Measurements from ENCODE around the gene KCTD1. TPM values are rescaled to one million over a fixed set of nuclear protein-coding genes. Genes with fewer than 3 reads are reported as not detected.

KCTD1 gene
- total RNA-seq, 1 experiment from 2014 or later, result 4.1 TPM

GRCh38 chr18:26421503-26421902 lies 126.8 kb downstream of the KCTD1 start:
- TF ChIP-seq CTCF (conservative IDR thresholded peaks at IDR 0.05; ENCODE audit: low read depth, low read length) (no peak), EZH2 (IDR thresholded peaks at IDR 0.05; ENCODE audit: borderline replicate concordance, low read depth, low read length, poor library complexity, severe bottlenecking) (no peak)
- no peak overlapping the region for H3K4me3 ChIP-seq (ENCODE audit: low read depth, low read length, poor library complexity, severe bottlenecking)
- no peaks in the 10 kb centered on the region for H3K4me1 ChIP-seq (ENCODE audit: insufficient read depth, low read length, poor library complexity, severe bottlenecking)
- intact Hi-C loops (cut with micrococcal nuclease; ENCODE audit: unreplicated experiment), result no loop called here
- no peaks in the 10 kb centered on the region for H3K9me3 ChIP-seq (ENCODE audit: low read depth, low read length, poor library complexity, severe bottlenecking)
- DNase-seq (ENCODE audit: low spot score), result no peak
- BruUV-seq (replicated peaks), result no TSS peak
- ChIA-PET CTCF (no interaction called here), POLR2A (ENCODE audit: low non-redundant PET) (no interaction called here)
- peaks cover 3% of the 10 kb centered on the region for H3K27me3 ChIP-seq (replicated peaks; ENCODE audit: insufficient read depth, low read depth, low read length, poor library complexity)
- H3K27ac ChIP-seq (ENCODE audit: low read depth, low read length, poor library complexity, severe bottlenecking), result no peak overlapping the region
- no peaks in the 10 kb centered on the region for H3K36me3 ChIP-seq (ENCODE audit: insufficient read depth, low read length, poor library complexity, severe bottlenecking)

- no peak overlapping the region for H3K27ac ChIP-seq (ENCODE audit: low read depth, low read length, poor library complexity, severe bottlenecking)
- CTCF ChIA-PET, result no interaction called here
Measured at GRCh38 chr18:26419746-26420145, 128.6 kb downstream of the KCTD1 start.

GRCh38 chr18:26418225-26418624 lies 130.1 kb downstream of the KCTD1 start:
- no peak for TF ChIP-seq CTCF (conservative IDR thresholded peaks at IDR 0.05; ENCODE audit: low read depth, low read length)
- H3K4me1 ChIP-seq (ENCODE audit: insufficient read depth, low read length, poor library complexity, severe bottlenecking), result no peaks in the 10 kb centered on the region
- no peak overlapping the region for H3K27ac ChIP-seq (ENCODE audit: low read depth, low read length, poor library complexity, severe bottlenecking)
- no peaks in the 10 kb centered on the region for H3K9me3 ChIP-seq (ENCODE audit: low read depth, low read length, poor library complexity, severe bottlenecking)
- H3K27me3 ChIP-seq (replicated peaks; ENCODE audit: insufficient read depth, low read depth, low read length, poor library complexity), result peaks cover 1% of the 10 kb centered on the region
- H3K36me3 ChIP-seq (ENCODE audit: insufficient read depth, low read length, poor library complexity, severe bottlenecking), result no peaks in the 10 kb centered on the region
- intact Hi-C loops (cut with micrococcal nuclease; ENCODE audit: unreplicated experiment), result no loop called here
- ChIA-PET POLR2A (ENCODE audit: low non-redundant PET) (no interaction called here), CTCF (no interaction called here)
- BruUV-seq (replicated peaks), result no TSS peak
- DNase-seq (ENCODE audit: low spot score), result no peak
- no peak overlapping the region for H3K4me3 ChIP-seq (ENCODE audit: low read depth, low read length, poor library complexity, severe bottlenecking)

More at GRCh38 chr18:26419746-26420145, 128.6 kb downstream of the KCTD1 start:
- no peak for TF ChIP-seq CTCF (conservative IDR thresholded peaks at IDR 0.05; ENCODE audit: low read depth, low read length)
- TF ChIP-seq EZH2 (IDR thresholded peaks at IDR 0.05; ENCODE audit: borderline replicate concordance, low read depth, low read length, poor library complexity, severe bottlenecking), result no peak
- DNase-seq (ENCODE audit: low spot score), result no peak
- intact Hi-C loops (cut with micrococcal nuclease; ENCODE audit: unreplicated experiment), result no loop called here
- no peaks in the 10 kb centered on the region for H3K4me1 ChIP-seq (ENCODE audit: insufficient read depth, low read length, poor library complexity, severe bottlenecking)
- H3K36me3 ChIP-seq (ENCODE audit: insufficient read depth, low read length, poor library complexity, severe bottlenecking), result no peaks in the 10 kb centered on the region
- POLR2A ChIA-PET (ENCODE audit: low non-redundant PET), result no interaction called here
- no TSS peak for BruUV-seq (replicated peaks)
- H3K27me3 ChIP-seq (replicated peaks; ENCODE audit: insufficient read depth, low read depth, low read length, poor library complexity), result peaks cover 3% of the 10 kb centered on the region
- no peaks in the 10 kb centered on the region for H3K9me3 ChIP-seq (ENCODE audit: low read depth, low read length, poor library complexity, severe bottlenecking)
- H3K4me3 ChIP-seq (ENCODE audit: low read depth, low read length, poor library complexity, severe bottlenecking), result no peak overlapping the region
